GM19324 (cell line): ENCODE measurements around the gene C16orf90.
"Not testable (repeated sequence)": the region's sequence is repeated elsewhere in the genome, so short reads cannot be mapped to it uniquely, and the experiment has no call there.

ENCODE experiments used
- ATAC-seq: cut with Tn5 transposase; IDR thresholded peaks from one replicate; pipeline ENCODE4 v1.9.1; 2021; ENCODE audit warnings: mild to moderate bottlenecking, moderate library complexity; ENCODE audit not compliant: unreplicated experiment, low FRiP score

Gene C16orf90

DNA sequence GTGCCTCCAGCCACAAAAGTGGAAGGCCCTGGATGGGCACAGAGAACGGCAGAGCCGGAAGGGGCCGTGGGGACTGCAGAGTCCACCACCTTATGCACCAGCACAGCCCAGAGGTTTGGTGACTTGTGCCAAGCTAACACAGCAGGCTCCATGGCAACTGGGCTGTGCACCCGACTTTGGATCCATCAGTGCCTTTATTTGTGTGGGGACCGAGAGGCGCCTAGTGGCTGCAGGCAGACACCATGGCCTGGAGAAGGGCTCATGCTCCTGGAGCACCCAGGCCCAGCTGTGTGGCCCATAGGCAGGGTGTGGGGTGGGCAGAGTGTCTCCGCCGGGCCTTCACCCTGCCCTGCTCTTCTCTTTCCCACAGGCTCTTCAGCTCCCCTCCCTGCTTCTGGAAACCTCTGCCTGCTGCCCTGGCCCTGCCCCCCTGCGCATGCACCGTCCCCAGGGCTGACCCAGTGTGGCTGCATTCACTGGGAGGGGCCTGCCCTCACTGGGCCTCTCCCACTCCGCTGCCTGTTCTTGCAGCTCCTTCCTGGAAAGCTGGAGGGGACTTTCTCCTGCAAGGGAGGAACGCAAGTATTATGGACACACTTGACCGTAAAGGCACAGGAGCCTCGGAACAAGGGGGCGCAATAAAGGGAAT, 10.1 kb downstream of the C16orf90 start:
- ATAC-seq, result no peak

DNA sequence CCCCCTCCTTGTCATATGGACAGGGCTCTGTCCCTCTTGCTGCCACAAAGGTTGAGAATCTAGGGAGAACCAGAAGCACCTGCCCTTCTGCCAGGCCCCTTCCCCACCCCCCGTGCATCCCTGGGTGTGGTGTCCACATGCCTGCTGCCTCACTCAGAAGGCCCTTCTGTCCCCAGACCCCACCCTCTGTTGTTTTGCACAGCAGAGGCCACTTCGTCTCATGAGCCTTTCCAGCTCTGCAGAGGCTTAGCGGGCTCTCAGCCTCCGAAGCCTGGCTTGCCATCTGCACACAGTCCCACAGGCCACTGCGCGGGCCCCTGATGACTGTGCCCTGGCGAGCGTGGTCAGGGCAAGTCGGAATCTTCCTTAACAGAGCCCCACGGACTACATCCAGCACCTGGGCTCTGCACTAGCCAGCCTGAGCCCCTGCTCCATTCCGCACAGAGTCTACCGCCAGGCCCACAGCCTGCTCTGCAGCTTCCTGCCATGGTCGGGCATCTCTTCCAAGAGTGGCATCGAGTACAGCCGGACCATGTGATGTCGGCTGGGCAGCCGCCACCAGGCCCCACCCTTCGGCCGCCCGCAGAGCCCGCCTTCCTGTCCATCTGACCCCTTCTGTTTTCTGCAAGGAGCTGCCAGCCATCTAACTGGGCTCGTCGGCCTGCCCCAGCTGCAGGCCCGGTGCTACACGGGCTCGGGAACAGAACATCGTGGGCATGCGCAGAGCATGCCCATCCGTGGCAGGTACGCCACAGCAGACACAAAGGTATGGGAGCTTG, 10.8 kb downstream of the C16orf90 start:
- ATAC-seq, result no peak

DNA sequence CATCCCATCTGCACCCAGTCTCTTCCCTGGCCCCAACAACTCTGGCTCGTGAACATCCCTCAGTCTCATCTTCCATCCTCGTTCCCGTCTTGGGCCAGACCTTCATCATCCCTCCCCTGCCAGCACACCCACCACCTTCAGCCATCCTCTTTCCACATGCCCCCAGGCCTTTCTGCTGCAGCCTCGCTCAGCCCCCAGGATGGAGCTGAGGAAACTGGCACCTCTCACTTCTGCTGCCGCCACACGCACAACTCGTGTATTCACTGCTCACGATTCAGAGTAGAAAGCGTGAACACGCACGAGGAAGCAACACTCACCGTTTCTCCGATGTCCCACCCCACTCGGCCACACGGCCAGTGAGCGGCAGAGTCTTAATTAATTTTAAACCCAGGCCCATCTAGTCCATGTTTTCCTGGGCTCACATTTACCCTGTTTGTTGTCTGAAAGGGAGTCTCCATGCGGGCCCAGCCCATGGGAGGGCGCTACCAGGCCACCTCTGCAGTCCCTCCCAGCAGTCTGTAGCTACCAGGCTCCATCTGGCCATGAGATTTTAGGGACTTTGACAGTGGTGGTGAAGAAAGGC, 12.5 kb downstream of the C16orf90 start:
- ATAC-seq, result no peak

- no peak for ATAC-seq
These were observed 13.3 kb downstream of the C16orf90 start for GRCh38 chr16:3481696-3482658.

GRCh38 chr16:3480901-3481695, 14.2 kb downstream of the C16orf90 start:
- no peak for ATAC-seq

DNA sequence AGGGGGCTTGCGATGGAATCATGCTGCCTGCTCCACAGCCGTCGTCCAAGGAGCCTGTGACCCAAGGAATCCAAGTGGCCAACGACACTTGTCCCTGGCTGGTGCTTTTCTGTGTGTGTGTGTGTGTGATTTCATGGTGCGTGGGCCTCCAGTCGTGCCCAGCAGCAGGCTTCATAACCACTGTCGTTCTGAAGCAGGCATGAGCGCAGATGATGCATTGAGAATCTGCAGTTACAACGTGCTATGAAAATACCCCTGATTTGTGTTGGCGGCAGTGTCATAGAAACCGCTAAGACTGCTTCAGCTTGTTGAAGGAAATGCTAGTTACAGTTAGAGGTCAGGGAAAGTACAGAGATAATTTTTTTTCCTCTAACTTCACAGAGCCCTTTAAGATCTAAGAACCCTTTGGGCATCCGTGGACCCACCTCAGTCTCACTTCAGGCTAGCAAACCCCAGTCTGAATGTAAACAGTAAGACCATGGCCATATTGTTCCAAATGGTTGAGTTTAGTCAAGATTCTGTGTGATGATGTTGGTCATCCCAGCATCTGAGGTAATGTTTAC, 15.6 kb downstream of the C16orf90 start:
- ATAC-seq, result no peak

DNA sequence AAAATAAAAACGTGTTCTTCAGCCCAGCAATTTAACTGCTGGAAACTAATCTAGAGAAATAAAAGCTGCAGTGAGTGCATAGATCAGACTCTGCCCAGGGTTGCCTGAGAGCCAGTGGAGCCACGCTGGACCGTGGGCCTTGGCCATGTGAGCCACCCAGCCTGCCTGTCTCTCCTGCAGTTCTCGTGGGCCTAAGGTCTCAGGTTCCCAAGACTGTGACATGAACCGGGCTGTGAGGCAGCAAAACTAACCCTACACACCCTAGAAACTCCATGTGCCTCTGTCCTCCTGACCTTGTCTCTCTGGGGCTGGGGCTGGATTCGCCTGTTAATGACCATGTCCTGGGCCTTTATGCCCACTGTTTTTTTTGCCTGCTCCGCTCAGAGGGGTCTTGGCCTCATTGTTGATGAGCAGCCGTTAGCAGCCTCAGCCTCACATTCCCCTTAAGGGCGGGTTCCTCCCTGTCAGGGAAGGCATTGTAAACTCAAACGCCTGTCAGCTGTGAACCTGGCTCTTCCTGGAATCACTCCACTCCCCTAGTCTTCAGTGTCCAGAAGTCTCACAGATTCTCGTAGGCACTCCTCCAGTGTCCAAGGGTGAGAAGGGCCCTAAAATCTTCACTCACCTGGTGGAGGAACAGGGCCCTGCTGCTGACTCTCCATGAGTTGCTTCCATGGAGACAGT, 16.9 kb downstream of the C16orf90 start:
- ATAC-seq, result no peak

DNA sequence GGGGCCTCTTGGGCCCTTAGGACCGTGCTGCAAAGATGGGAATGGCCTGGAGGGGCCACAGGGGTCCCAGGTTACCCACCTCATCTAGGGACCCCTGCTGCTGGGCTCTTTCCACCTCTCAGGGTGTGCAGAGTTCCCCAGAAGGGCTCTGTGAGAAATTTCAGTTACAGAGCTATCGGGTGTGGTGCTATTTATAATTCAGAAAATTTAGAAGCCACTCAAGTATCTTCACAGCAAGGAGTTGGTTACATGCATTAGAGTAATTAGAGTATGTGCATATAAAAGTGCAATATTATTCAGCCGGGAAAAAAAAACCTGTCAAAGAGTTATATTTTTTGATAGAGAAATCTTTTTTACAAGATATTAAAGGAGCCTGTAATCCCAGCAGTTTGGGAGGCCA, 18.9 kb downstream of the C16orf90 start:
- ATAC-seq, result no peak

DNA sequence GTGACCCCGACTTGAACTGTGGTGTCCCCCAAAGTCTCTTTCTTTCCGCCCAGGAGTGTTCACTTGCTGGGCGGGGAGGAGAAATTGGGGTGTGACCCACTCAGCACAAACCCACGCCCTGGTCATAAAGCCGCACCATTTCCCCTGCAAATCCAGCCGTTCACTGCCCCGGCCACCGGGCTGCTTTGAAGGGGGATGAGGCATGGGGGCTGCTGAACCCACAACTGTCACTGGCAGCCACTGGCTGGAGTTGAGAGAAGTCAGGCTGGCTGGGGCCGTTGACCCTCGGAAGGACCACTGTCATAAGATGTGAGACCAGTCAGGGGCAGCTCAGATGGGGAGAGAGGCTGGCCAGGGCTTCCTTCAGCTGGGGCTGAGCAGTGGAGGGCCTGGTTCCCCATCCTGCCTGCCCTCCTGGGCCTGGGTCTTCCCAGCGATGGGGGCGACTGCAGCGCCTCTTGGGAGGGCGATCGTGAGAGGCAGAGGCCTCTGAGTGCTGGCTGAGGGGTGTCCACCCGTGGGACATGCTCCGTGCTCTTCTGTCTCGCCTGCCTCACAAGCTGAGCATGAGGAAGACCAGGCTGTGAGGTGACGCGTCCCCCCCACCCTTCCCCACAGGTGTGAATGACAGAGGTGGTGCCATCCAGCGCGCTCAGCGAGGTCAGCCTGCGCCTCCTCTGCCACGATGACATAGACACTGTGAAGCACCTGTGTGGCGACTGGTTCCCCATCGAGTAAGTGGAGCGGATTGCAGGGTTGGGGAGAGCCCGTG, 19.5 kb downstream of the C16orf90 start:
- no peak for ATAC-seq

DNA sequence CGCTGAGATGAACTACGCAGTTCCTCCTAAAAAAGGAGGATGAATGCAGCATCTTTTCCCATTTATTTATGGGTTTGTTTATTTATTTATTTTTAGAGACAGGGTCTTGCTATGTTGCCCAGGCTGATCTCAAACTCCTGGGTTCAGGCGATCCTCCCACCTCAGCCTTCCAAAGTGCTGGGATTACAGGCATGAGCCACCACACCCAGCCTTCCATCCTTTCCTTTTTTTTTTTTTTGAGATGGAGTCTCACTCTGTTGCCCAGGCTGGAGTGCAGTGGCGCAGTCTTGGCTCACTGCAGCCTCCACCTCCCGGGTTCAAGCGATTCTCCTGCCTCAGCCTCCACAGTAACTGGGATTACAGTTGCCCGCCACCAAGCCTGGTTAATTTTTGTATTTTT, 20.4 kb downstream of the C16orf90 start:
- ATAC-seq, result not testable (repeated sequence)

DNA sequence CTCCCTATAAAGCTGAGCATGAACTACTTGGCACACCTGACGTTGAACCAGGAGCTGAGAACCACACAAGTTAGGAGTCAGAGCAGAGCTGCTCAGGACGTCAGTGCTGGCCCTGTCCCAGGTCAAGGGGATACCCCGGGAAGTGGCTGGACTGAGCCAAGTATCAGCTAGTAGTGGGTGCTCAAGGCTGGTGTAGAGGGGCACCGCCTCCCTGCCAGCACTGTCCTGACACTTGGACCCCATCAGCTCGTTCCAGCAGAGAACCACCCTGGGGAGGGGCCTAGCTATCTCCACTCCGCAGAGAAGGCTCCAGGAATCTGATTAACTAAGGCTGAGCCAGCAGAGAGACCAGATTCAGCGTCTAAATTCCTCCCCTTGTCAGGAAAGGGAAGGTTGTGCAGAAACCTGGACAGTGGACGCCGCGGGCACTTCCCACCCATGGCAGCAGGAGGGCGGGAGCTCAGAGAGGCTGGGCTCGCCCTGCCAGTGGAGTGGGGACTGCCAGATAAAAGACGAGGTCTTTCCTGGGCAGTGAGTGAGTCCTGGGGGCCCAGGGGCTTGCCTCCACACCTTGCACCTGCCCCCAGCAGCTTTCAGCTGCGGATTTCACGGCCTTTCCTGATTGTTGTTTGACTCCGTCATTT, 21.0 kb downstream of the C16orf90 start:
- no peak for ATAC-seq

DNA sequence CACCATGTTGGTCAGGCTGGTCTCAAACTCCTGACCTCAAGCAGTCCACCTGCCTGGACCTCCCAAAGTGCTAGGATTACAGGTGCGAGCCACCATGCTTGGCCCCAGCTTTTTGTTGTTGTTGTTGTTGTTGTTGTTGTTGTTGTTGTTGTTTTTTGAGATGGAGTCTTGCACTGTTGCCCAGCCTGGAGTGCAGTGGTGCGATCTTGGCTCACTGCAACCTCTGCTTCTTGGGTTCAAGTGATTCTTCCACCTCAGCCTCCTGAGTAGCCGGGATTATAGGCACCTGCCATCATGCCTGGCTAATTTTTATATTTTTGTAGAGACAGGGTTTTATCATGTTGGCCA, 21.7 kb downstream of the C16orf90 start:
- ATAC-seq, result not testable (repeated sequence)

DNA sequence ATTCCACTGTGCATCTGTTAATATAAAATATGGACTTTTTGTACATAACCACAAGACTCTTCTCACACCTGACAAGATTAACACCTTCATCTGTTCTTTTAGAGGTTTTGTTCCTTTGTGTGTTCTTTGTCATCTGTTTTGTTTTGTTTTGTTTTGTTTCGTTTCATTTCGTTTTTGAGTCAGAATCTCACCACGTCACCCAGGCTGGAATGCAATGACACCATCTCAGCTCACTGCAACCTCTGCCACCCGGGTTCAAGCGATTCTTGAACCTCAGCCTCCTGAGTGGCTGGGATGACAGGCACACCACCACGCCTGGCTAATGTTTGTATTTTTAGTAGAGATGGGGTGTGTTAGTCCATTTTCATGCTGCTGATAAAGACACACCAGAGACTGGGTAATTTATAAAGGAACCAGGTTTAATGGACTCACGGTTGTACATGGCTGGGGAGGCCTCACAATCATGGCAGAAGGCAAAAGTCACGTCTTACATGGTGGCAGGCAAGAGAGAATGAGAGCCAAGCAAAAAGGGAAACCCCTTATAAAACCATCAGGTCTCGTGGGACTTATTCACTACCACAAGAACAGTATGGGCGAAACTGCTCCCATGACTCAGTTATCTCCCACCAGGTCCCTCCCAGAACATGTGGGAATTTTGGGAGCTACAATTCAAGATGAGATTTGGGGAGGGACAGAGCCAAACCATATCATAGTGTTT, 22.3 kb downstream of the C16orf90 start:
- no peak for ATAC-seq

GRCh38 chr16:3471518-3472176, 23.6 kb downstream of the C16orf90 start:
- no peak for ATAC-seq

DNA sequence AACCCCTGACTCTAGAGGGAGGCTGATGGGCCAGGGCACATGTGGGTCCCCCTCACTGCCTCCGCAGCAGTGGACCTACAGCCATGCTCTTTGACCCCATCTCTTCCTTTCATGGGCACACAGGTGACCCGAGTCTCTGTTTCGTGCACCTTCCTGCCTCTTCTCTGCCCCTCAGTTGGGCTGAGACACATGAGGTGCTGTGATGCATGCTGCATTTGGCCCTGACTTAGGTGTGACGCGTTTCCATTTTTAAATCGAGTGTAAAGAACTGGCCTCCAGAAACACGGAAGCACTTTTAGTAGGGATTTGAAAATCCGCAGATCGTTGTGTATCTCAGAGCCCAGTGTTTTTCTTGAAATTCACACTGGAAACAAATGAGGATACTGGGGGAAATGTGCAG, 24.6 kb downstream of the C16orf90 start:
- ATAC-seq, result no peak

DNA sequence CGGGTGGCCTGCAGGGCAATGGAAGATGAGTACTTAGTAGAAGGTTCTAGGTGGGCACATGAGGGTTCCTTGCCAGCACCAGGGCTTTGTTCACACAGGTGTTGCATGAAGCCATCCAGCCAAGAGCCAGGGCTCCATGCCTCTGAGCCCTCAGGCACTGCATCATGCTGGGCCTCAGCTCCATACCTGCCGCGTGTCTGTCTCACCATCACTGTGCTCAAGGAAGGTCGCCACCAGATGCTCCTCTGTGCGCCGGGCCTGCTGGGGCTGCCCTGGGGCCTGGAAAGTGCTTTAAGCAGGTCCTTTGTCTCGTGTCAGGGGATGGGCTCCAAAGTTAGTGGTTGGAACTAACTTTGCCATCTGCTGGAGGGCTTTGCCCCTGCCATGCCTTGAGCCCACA, 25.6 kb downstream of the C16orf90 start:
- ATAC-seq, result no peak

DNA sequence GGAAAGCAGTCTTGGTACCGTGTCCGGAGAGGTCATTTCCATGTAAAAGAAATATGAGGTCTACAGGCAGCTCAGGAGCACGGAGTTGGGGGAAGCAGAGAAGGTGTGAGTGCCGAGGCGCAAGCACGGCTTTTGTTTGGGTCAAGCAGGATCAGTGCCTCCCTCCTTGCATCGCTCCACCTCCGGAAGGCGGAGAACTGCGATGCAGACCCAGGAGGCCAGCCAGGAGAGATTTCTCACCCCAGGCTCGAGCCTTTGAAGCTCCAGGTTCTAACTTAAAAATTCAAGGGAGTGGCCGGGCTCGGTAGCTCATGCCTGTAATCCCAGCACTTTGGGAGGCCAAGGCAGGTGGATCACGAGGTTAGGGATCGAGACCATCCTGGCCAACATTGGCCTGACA, 26.8 kb downstream of the C16orf90 start:
- no peak for ATAC-seq
